Esophagus muscularis mucosa (tissue), 4 donors: Measurements from ENCODE around the gene PLXNC1. TPM values are rescaled to one million over a fixed set of nuclear protein-coding genes. Genes with fewer than 3 reads are reported as not detected.

Source experiments
- DNase-seq: peaks from one replicate; pipeline ENCODE4 v3.0.0-alpha.2; 2017; ENCODE audit errors: extremely low spot score
- H3K27ac ChIP-seq, 4 donors: fragments of 200-600 bp; sonication (generic); replicated peaks in 1 of 4; 1 replicate in 3 of 4; 2 replicates in 1 of 4; pipeline ENCODE4 v1.5.1; 2016 to 2019; ENCODE audit warnings: mild to moderate bottlenecking in 1 of 4
- H3K27me3 ChIP-seq, 4 donors: fragments of 200-600 bp; sonication (generic); one replicate each; pipeline versions ENCODE4 v1.5.1 to v1.6.0; 2016 to 2019
- H3K36me3 ChIP-seq, 4 donors: fragments of 200-600 bp; sonication (generic); one replicate each; pipeline ENCODE4 v1.5.1; 2016 to 2019
- H3K4me1 ChIP-seq, 4 donors: fragments of 200-600 bp; sonication (generic); one replicate each; pipeline ENCODE4 v1.5.1; 2016 to 2019
- H3K4me3 ChIP-seq, 4 donors: fragments of 200-600 bp; sonication (generic); 1 replicate in 2 of 4; 2 replicates in 2 of 4; pipeline ENCODE4 v1.5.1; 2016 to 2019; ENCODE audit warnings: mild to moderate bottlenecking in 4 of 4, moderate library complexity in 1 of 4
- H3K9me3 ChIP-seq, 4 donors: fragments of 200-600 bp; sonication (generic); 1 replicate in 3 of 4; 2 replicates in 1 of 4; pipeline ENCODE4 v1.5.1; 2016 to 2019
- EP300 ChIP-seq: sonication (generic); formaldehyde crosslinking; IDR thresholded peaks from one replicate; pipeline ENCODE4 v1.6.1; 2017; ENCODE audit warnings: antibody characterized with exemption
- POLR2A ChIP-seq: fragments of 450-650 bp; IDR thresholded peaks from one replicate; pipeline ENCODE4 v1.6.1; 2017; ENCODE audit warnings: antibody characterized with exemption, moderate library complexity, mild to moderate bottlenecking, low read depth
- POLR2AphosphoS5 ChIP-seq, 2 donors: sonication (generic); formaldehyde crosslinking; IDR thresholded peaks; one replicate each; pipeline ENCODE4 v1.6.1; 2017; ENCODE audit warnings: antibody characterized with exemption in 2 of 2
- WGBS: methylation state at CpG from one replicate; pipeline ENCODE4 v1.1.5; 2018; 5-methylcytosine and 5-hydroxymethylcytosine counted together
- intact Hi-C: fragments of 100-400 bp; cut with DNase I; formaldehyde crosslinking; loops from one replicate; pipeline ENCODE4 v1.15.1; 2023
- total RNA-seq, 4 donors: library from RNA; depleted of rRNA; stranded (reverse); fragments of >200 nt; gene quantifications; one replicate each; pipeline versions ENCODE4 v1.1.0 to v1.2.1, GENCODE V29; 2016
- TF ChIP-seq, protein P1 (sequence below), 3 experiments: fragments of 200-600 bp in 2 of 3; fragments of 450-650 bp in 1 of 3; sonication (generic) in 2 of 3; IDR thresholded peaks; one replicate each; pipeline ENCODE4 v1.5.1; 2017 to 2019; ENCODE audit warnings: antibody characterized with exemption in 3 of 3, mild to moderate bottlenecking in 2 of 3, moderate library complexity in 1 of 3

The PLXNC1 gene
- total RNA-seq, 4 donors from 2014 or later: 4.0 to 12.3 (median 7.4) TPM

DNA sequence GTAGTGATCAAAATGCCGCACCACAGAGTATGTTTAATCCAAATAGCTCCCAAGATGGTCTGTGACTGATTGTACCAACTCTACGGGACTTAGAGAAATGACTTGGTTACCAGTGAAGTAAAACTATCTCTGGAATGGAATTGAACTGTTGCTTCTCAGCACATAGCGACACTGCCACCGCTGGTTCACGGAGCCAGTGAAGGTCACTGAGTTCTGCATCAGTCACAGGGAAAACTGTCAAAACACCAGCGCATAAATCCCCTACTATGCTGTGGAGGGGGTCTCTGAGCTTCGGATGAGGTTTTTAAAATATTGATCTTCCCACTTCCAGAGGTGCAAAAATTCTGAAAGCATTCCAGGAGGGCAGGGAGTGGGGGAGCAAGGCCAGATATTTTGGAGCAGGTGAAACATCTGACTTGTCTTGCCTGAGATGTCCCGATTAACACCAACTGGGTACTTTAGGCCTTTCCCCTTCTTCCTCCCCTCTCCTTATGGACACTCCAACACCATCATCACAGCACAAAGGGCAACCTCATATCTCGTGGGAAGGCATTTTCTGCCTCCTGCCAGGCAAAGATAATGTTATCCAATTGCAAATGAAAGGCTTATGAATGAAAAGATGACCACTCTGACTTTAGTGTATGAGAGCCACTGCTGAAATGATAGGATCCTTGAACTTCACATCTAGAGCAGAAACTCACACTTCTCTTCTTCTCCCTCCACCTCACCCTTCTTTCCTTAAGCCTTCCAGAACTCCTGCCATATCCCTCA, 2.0 kb upstream of the PLXNC1 start:
- WGBS: 94% methylated on average over 9 of the region's 9 CpGs
- Histone ChIP-seq H3K4me3 (no peak overlapping the region), H3K4me1 (peaks cover 16 to 37% (median 29%) of the 10 kb centered on the region in 4 donors), H3K27me3 (peaks cover 3 to 68% (median 19%) of the 10 kb centered on the region in 4 donors), H3K36me3 (no peaks in the 10 kb centered on the region), H3K27ac (no peak overlapping the region), H3K9me3 (no peaks in the 10 kb centered on the region)
- no peak for DNase-seq
- no peak for TF ChIP-seq POLR2AphosphoS5 (IDR thresholded peaks at IDR 0.05)
- no peak for TF ChIP-seq POLR2A
- TF ChIP-seq, protein P1, sequence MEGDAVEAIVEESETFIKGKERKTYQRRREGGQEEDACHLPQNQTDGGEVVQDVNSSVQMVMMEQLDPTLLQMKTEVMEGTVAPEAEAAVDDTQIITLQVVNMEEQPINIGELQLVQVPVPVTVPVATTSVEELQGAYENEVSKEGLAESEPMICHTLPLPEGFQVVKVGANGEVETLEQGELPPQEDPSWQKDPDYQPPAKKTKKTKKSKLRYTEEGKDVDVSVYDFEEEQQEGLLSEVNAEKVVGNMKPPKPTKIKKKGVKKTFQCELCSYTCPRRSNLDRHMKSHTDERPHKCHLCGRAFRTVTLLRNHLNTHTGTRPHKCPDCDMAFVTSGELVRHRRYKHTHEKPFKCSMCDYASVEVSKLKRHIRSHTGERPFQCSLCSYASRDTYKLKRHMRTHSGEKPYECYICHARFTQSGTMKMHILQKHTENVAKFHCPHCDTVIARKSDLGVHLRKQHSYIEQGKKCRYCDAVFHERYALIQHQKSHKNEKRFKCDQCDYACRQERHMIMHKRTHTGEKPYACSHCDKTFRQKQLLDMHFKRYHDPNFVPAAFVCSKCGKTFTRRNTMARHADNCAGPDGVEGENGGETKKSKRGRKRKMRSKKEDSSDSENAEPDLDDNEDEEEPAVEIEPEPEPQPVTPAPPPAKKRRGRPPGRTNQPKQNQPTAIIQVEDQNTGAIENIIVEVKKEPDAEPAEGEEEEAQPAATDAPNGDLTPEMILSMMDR (IDR thresholded peaks at IDR 0.05): no peak
- TF ChIP-seq EP300: no peak
- intact Hi-C loops: no loop called here

DNA sequence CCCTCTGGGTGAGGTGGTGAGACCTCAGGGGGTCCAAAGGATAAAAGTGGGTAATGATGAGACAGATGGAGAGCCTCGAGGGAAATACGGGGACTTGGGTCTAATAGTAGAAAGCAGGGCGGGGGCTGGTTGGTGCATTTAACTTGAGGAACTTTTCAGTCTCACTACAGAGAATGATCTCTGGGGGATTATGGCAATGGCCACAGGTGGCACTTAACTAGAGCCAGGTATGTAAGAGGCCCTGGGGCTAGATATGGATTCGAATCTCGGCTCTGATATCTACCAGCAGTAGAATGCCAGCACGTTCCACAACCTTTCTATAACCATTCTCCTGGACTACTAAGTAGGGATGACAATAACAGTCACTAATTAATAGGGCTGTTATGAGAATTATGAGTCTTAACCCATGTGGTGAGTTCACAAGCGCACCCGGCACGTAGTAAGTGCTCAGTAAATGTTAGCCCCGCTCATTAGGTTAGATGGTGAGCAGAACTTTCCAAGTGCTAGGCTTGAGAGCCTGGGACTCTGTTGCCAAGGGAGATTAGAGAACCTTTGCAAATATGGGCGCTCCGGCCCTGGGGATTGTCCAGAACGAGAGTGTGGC, 888 bp upstream of the PLXNC1 start:
- Histone ChIP-seq H3K27ac (peak overlapping the region in 2 of 4 donors; percentile 59 to 63), H3K4me3 (peak overlapping the region; percentile 62 to 75 (median 65)), H3K27me3 (peaks cover 3 to 69% (median 19%) of the 10 kb centered on the region in 4 donors), H3K4me1 (peaks cover 16 to 43% (median 31%) of the 10 kb centered on the region in 4 donors), H3K36me3 (no peaks in the 10 kb centered on the region), H3K9me3 (no peaks in the 10 kb centered on the region)
- no peak for TF ChIP-seq POLR2AphosphoS5 (IDR thresholded peaks at IDR 0.05)
- TF ChIP-seq EP300: no peak
- TF ChIP-seq, protein P1 (IDR thresholded peaks at IDR 0.05): no peak
- no peak for TF ChIP-seq POLR2A
- 61% methylated on average over 12 of the region's 13 CpGs for WGBS
- intact Hi-C loops: no loop called here
- DNase-seq: no peak

DNA sequence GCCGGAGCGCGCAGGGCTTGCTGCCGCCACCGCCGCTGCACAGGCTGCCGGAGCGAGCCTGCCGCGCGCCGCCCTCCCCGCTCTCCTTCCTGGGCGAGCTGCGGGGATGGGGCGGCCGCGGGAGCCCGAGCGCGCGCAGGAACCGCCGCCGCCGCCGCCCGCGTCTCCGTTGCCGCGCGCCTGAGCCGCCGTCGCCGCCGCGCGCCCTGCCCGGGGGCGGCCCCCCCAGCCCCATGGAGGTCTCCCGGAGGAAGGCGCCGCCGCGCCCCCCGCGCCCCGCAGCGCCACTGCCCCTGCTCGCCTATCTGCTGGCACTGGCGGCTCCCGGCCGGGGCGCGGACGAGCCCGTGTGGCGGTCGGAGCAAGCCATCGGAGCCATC, 352 bp downstream of the PLXNC1 start:
- 0% methylated on average over 3 of the region's 62 CpGs for WGBS
- no peak for TF ChIP-seq POLR2A
- TF ChIP-seq, protein P1 (IDR thresholded peaks at IDR 0.05): no peak
- no peak for TF ChIP-seq EP300
- TF ChIP-seq POLR2AphosphoS5 (IDR thresholded peaks at IDR 0.05): no peak
- Histone ChIP-seq H3K4me1 (peaks cover 16 to 43% (median 31%) of the 10 kb centered on the region in 4 donors), H3K9me3 (no peaks in the 10 kb centered on the region), H3K27me3 (peaks cover 3 to 76% (median 19%) of the 10 kb centered on the region in 4 donors), H3K4me3 (peak overlapping the region; percentile 62 to 75 (median 65)), H3K27ac (peak overlapping the region in 3 of 4 donors; percentile 28 to 63 (median 59)), H3K36me3 (no peaks in the 10 kb centered on the region)
- intact Hi-C loops: no loop called here
- no peak for DNase-seq

DNA sequence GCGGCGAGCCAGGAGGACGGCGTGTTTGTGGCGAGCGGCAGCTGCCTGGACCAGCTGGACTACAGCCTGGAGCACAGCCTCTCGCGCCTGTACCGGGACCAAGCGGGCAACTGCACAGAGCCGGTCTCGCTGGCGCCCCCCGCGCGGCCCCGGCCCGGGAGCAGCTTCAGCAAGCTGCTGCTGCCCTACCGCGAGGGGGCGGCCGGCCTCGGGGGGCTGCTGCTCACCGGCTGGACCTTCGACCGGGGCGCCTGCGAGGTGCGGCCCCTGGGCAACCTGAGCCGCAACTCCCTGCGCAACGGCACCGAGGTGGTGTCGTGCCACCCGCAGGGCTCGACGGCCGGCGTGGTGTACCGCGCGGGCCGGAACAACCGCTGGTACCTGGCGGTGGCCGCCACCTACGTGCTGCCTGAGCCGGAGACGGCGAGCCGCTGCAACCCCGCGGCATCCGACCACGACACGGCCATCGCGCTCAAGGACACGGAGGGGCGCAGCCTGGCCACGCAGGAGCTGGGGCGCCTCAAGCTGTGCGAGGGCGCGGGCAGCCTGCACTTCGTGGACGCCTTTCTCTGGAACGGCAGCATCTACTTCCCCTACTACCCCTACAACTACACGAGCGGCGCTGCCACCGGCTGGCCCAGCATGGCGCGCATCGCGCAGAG, 873 bp downstream of the PLXNC1 start:
- no peak for TF ChIP-seq EP300
- TF ChIP-seq POLR2AphosphoS5 (IDR thresholded peaks at IDR 0.05): no peak
- TF ChIP-seq, protein P1 (IDR thresholded peaks at IDR 0.05): peak in 1 of 3 experiments; percentile 10
- no peak for TF ChIP-seq POLR2A
- peaks cover 16 to 43% (median 31%) of the 10 kb centered on the region in 4 donors for H3K4me1 ChIP-seq
- no peak for DNase-seq
- H3K9me3 ChIP-seq: no peaks in the 10 kb centered on the region
- H3K36me3 ChIP-seq: no peaks in the 10 kb centered on the region
- H3K27ac ChIP-seq: peak overlapping the region in 3 of 4 donors; percentile 5 to 63 (median 53)
- intact Hi-C loops: no loop called here
- peaks cover 3 to 77% (median 19%) of the 10 kb centered on the region in 4 donors for H3K27me3 ChIP-seq
- H3K4me3 ChIP-seq: peak overlapping the region; percentile 62 to 75 (median 65)
- WGBS: 0% methylated on average over 24 of the region's 76 CpGs
